ENCODE data around the gene SMTN.

GRCh38 chr22:31153357-31153756, 72.2 kb downstream of the SMTN start:
- TF ChIP-seq CTCF (conservative IDR thresholded peaks at IDR 0.05): no peak
- no peak for TF ChIP-seq ZFX (IDR thresholded peaks at IDR 0.05)
